ENCODE results near the gene GTPBP10. TPM values are rescaled to one million over a fixed set of nuclear protein-coding genes. Genes with fewer than 3 reads are reported as not detected.

The GTPBP10 gene
- total and polyA plus RNA-seq, 9 of the 15 experiments (the other 6 are each of a cell fraction or from before 2014, with no cell fraction given) = 34.6 to 89.8 (median 76.4) TPM

GRCh38 chr7:90403174-90404113 is 56.9 kb downstream of the GTPBP10 start, which contains the start of gene CLDN12 (continued):
- 0 out of 2 replicates have a peak, but pooled peaks have one; percentile 9 for TF ChIP-seq RB1 (IDR thresholded peaks at IDR 0.05; ENCODE audit: low read depth)
- no peak for TF ChIP-seq ETV5 (CRISPR knock-in tag; IDR thresholded peaks at IDR 0.05; ENCODE audit: low read depth)
- peak; percentile 78 for TF ChIP-seq ZNF740 (CRISPR knock-in tag; IDR thresholded peaks at IDR 0.05)
- peak in 1 of 2 experiments; percentile 80; a peak in 2 of 4 replicates for TF ChIP-seq ZNF740 (tag; IDR thresholded peaks at IDR 0.05)
- TF ChIP-seq BHLHE40 (IDR thresholded peaks at IDR 0.05; ENCODE audit: low read length) = no peak; the same call in 1 of the 2 replicates
- 0 out of 4 replicates have a peak, but pooled peaks of 1 of the 2 experiments have one; percentile 0 for TF ChIP-seq UBTF (IDR thresholded peaks at IDR 0.05; ENCODE audit: borderline replicate concordance in 1 of 2, low read depth in 2 of 2, low read length in 2 of 2)
- TF ChIP-seq ZNF263 (CRISPR knock-in tag; IDR thresholded peaks at IDR 0.05; ENCODE audit: borderline replicate concordance) = 0 out of 2 replicates have a peak, but pooled peaks have one; percentile 21
- TF ChIP-seq CLOCK (CRISPR knock-in tag; IDR thresholded peaks at IDR 0.05; ENCODE audit: borderline replicate concordance) = no peak
- TF ChIP-seq DACH1 (IDR thresholded peaks at IDR 0.05; ENCODE audit: partially characterized antibody) = peak; percentile 97
- TF ChIP-seq KDM4B (IDR thresholded peaks at IDR 0.05; ENCODE audit: borderline replicate concordance in 2 of 2, low read depth in 1 of 2) = no peak
- peak; percentile 17 for TF ChIP-seq POU5F1 (IDR thresholded peaks at IDR 0.05; ENCODE audit: borderline replicate concordance, low read depth, low read length, partially characterized antibody)
- TF ChIP-seq STAT5A (IDR thresholded peaks at IDR 0.05; ENCODE audit: borderline replicate concordance, low read length) = no peak; the same call in 1 of the 2 replicates
- no peak for TF ChIP-seq CHAMP1 (IDR thresholded peaks at IDR 0.05)
- no peak for TF ChIP-seq PTTG1 (tag; IDR thresholded peaks at IDR 0.05; ENCODE audit: low read depth)
- TF ChIP-seq ETV6 (IDR thresholded peaks at IDR 0.05; ENCODE audit: borderline replicate concordance in 1 of 2, low read depth in 2 of 2, low read length in 1 of 2) = no peak
- no peak for TF ChIP-seq ETV6 (CRISPR knock-in tag; IDR thresholded peaks at IDR 0.05; ENCODE audit: borderline replicate concordance)
- TF ChIP-seq EGR1 (conservative IDR thresholded peaks at IDR 0.05) = peak; percentile 62
